HG03097 (cell line): ENCODE measurements around the gene NRXN3.

Experiments
- ATAC-seq: cut with Tn5 transposase; IDR thresholded peaks from one replicate; pipeline ENCODE4 v1.9.1; 2021; ENCODE audit not compliant: unreplicated experiment, low FRiP score

Gene NRXN3

DNA sequence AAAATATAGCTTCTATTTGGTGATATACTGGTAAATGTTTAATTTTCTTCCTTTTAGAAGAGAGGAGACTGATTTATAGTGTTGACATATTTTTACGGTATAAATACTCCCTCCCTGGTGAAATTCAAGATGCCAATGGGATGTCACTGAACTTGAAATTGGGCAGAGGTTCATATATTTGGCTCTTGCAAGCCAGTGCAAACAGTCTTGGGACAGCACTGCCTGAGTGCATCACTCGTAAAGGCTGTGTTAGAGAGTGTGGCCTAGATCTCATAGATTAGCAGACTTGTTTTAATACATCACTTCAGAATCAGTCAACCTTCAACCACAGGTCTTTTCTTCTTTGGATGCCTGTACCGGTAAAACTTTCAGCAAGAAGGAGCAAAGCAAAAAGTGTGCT, 681.0 kb downstream of the NRXN3 start:
- no peak for ATAC-seq

DNA sequence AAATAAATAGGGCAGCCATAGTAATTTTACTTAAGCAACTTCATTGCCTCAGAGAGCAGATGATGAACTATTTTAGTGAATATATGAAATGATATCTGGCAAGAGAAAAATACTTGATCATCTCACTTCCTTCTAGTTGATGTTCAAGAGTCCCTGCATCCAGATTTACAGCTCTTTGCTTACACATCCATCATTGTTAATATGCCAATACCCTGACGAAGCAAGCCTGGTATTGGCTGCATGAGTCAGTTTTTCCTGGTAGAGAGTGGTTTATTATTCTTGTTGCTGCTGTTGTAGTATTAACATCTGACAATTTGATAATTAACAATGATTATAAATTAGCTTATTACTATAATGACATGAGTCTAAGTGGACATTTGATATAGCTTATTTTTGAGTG, 681.9 kb downstream of the NRXN3 start:
- ATAC-seq = no peak

DNA sequence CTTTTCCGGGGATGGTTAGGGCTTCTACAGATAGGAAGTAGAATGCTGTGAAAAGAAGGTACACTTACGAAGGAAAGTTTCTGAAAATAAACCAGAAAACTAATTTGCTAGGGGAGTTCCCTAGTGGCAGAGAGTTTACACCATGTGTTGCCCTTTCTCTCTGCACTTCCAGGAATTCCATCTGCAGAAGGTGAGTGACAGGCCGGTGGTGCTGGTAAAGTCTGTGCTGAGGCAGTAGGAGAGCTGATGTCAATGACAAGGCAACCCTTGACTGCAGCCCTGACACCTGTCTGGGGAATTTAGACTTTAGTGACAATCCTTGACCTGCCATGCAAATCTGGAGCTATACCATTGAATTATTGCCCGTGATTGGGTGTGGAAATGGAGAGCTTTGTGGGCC, 687.8 kb downstream of the NRXN3 start:
- ATAC-seq = no peak

DNA sequence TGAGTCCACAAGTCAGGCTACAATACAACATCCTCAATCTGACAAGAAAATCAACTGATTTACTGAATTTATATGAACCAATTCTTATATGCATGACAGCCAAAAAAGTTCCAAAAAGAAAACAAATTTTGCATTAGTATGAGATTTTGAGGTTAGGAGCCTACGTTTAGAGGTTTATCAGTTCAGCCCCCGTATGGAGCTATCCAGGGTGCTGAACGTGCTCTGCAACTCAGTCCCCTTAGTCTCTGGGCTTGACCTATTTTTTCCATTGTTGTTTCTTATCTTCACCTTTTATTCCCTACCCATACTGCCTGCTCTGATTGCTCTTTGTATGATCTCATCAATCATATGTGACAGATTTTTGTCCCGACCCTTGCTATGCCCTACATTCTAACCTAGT, 693.0 kb downstream of the NRXN3 start:
- ATAC-seq = no peak

DNA sequence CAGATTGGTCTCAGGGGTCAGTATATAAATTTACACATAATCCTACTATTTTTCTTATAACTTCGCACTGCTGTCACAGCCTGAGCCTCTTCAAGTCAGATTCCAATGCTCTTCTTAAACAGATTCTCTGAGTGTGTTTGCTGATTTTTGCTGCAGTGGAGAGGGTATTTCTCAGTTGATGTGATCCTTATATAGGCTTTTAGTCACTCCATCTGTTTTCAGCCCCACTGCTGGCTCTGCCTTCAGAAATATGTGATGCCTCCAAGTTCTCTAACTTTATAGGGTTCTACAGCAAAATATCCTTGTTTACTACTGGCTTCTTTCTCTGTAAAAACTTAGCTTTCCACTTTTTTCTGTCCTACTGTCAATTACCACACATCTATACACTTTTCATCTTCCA, 702.7 kb downstream of the NRXN3 start:
- no peak for ATAC-seq

DNA sequence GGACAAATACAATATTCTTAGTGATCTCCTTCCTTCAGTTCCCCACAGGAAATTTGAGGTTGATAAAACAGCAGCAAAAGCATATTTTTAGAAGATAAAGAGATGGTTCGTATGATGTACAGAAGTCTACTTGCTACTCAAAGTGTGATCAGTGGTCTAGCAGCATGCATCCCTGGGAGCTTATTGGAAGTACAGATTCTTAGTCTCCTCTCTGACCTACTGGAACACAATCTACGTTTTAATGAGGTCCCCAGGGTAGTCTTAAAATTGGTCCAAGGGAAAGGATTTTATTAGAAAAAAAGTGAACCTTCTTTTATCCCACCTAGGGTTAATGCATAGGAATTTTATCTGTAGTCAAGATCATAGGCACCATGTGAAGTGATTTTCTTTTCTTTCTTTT, 703.4 kb downstream of the NRXN3 start:
- no peak for ATAC-seq

DNA sequence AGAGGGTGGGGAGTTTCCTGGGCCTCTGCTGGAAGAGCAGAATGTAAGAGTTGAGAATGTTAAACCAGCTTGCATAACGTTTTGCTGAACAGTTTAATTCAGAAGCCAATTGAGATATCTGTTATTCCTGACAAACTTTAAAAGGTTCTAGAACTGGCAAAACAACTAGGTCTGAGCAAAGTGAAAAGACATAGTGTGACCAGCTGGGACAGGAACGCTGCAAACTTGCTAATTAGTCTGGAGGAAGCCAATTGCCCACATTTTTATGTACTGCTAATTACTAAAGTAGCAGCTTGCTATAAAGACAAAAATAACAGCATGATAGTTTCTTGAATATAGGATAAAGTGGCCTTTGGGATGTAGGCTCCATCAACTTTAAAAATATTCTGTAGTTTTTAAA, 704.9 kb downstream of the NRXN3 start:
- ATAC-seq = no peak

DNA sequence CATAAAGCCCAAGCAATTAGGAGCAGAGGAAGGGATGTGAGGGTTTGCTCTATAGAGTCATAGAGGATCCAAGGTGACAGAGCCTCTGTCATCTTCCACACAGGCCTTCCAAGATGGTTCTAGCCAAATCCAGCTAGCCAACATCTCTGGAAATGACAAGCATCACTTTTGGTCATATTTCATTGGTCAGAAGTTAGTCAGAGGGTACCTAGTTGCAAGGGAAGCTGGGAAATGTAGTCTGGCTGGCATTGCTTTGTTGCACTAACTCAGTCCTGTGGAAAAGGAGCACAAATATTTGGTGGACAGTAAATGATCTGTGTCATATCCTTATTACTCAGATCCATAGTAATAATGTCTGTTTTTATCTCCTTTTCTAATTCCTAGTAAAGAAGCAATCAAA, 715.7 kb downstream of the NRXN3 start:
- no peak for ATAC-seq

DNA sequence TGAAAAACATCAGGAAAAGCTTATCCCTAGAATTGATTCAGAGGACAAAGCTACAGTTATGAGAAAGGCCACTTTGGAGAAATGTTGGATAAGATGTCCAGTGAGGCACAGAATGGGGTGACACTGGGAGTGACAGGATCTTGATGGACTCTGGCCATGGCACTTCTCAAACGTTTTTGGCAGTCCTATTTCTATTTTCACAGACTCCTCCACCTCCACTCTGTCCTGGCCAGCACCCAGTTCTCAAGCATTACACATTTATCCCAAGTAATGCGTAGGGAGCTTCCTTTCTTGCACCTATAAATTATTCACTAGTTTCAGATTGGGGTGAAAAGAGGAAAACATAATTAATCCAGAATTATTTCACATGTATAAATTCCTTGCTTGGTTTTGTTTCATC, 727.3 kb downstream of the NRXN3 start:
- ATAC-seq = no peak

DNA sequence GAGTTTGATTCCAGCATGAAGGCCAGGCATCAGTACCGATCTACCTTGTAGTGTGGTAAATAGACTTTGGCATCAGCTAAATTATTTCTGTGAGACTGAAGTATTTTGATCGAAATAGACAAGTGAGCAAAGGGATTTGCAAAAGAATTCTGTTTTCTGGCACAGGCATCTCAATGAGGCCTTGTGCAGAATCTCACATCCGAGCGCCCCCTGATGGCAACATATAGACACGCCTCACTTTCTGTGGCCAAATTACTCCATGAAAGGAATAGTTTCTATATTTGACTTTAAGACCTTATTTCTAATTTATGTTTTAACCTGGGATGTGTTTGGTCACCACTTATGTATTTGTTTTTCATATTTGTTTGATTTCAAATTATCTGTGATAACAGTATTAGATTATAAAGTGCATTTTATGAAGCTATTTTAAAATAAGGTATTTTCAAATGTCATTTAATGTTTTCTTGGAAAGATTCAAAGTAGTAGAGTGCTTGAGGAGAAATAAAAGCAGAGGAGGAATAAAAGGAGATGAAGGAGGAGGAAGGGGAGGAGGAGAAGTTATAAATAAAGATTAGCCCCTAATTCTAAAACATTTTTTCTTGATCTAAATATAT, 731.9 kb downstream of the NRXN3 start:
- no peak for ATAC-seq

DNA sequence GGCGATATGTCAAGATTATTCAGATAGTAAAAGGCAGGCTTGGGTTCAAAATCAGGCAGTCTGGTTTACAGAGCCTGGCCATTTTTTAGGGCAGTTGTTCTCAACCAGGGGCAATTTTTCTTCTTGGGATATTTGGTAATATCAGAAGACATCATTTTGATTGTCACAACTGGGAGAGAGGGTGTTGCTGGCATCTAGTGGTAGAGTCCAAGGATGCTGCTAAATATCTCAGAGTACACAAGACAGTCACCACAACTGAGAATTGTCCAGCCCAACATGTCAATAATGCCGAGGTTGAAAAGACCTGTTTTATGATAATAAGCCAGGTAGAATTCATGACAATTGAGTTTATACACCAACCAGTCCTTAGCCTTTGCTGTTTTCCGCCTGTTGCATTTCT, 733.9 kb downstream of the NRXN3 start:
- ATAC-seq = no peak

DNA sequence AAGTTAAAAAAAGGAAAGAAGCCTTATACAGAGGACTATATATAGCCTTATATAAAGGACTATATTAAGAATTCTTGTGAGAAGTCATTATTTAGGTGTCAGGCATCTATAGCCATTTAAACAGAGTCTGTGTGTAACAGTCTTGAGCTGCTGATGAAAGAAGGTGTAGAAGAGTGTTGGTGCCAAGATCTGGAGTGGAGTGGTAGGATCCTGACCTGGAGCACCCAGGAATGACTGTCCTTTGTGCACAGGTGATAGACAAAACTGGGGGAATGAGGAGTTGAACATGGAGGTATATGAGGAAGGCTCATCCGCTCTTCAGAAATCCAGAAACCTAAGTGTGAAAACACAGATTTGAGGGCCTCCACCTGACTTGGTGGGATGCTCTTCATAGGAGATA, 747.3 kb downstream of the NRXN3 start:
- ATAC-seq = no peak

DNA sequence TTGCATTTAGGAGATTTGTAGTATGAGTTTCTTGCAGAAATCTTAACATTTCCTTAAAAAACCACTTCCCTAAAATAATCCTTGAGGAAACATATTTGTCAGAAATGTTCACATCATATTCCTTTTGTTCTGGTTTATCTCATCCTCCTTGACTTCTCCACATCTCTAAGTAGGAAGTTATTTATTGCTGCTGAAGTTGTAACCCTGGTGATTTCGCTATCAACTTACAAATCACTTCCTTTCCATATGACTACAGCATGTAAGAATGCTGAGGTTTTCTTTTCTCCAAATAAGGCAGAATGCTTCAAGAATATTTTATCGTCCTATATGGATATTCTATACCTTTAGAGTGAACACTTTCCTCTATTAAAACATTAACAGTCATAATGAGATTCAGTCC, 751.7 kb downstream of the NRXN3 start:
- ATAC-seq = no peak

DNA sequence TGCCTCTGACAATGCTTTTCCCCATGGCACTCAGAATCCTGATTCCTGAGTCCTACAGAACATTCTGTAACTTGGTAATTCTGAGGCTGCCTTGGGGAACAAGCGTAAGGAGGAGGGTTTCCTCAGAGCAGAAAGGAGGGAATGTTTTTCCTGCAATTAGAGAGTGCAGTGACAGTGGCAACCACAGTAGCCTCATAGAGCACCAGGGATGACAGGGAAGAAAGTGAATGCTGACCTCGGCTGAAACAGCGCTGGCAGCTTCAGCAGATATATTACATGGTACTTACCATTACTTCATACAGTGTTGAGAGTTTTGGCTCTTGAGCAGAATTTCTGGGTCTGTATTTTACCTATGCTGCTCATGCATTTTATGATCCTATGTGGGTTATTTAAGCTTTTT, 757.1 kb downstream of the NRXN3 start:
- ATAC-seq = no peak

DNA sequence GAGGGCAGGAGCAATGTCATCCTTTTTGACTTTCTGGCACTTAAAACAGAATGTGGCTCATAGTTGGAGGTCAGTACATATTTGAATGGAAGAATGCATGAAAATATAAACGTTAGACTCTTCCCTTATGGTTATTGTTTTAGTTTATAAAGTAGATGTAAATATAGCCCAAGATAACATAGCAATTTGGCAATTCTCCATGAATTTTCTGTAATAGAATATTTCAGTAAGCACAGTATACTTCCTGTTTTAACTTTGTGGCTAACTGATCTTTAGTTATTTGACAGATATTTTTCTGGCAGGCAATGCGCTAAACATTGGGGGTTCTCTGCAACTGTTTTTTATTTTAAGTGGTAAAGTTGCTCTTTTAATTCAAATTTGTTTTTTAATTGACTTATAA, 763.0 kb downstream of the NRXN3 start:
- ATAC-seq = no peak

DNA sequence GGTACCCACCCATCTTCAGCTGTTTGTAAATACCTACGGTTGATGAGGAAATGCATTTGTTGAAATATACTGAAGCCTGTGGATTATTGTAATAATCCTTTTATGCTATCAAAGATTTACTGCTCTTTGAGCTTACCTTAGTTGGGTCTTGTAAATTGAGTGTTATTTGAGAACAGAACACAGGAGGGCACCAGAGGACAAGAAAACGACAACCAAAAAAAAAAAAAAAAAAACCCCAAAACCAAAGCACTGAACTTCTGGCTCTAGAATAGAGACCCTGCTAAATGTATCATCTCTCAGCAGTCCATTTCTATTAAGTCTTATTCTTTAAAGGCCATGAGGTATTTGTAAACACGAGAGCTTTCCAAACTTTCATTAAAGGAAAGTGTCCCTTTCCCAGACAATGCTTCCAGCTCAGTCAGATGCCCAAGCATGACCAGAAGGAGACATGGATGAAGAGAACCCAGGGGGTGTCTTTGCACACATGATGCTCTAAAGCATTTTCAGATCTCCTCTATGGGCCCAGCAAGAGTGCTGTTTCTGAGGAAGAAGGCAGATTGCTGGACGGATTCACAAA, 763.9 kb downstream of the NRXN3 start:
- ATAC-seq = no peak

DNA sequence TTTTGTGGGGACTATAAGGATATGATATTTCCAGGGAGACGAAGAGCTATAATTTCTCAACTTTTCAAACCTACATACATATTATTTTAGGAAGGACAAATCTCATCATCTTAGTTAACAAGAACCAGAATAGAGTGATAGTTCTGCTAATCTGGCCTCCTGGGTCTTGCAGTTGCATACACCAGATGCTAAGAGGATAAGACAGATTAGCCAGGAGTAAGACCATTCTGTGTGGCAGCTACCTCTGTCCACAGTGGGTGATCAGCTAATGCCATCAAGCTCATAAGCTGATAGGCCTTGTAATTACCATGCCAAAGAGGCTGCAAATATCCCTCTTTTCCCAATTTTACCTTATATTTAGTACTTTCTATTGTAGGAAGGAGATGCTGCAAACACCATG, 776.8 kb downstream of the NRXN3 start:
- ATAC-seq = no peak

DNA sequence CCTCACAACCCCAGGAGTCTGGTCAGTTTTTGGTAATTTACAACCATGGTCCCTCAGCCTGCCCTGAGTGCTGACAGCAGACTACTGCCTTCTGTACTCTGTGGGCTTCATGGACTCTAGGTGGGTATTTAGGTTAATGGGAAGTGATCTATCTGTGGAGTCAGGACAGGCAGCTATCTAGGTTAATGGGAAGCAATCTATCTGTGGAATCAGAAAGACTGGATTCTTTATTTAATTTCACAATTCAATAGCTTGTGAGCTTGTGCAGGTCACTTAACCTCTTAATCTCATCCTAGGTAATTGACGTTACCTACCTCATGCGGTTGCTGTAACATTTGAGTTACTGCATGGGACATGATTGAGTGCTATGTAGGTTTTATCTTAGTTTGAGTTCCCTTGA, 777.5 kb downstream of the NRXN3 start:
- no peak for ATAC-seq

DNA sequence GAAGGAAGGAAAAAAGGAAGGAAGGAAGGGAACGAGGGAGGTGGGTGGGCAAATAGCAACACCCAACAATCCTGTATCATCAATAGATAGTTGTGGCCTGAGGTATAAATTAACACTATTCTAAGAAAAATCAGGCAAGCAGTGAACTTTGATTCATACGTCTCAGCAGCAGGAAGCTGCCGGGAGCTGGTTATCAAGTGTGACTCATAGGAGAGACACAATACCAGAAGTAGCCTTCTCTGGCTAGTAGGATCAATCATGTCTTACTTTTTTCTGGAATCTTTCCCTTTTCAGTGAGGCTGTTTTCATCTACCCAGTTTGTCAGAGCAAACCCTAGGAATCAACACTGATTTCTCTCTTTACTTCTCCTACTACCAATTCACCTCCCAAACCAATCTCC, 780.5 kb downstream of the NRXN3 start:
- no peak for ATAC-seq

DNA sequence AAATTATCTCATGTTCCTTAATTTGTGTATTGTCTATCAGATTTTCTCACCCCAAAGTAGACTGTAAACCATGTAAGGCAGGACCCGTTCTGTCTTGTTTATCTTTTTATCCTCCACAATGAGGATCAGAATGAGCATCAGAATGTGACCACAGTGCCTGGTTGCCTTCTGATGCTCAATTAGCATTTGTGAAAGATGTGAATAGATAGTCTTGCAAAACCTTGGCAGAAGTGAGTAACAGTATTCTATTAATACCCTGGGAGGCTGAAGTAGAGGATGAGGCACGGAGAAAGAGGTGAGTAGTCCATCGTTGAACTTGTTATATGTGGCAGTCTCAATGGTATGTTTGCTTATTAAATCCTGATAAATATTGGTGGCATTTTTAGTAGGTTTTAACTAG, 781.4 kb downstream of the NRXN3 start:
- ATAC-seq = no peak

DNA sequence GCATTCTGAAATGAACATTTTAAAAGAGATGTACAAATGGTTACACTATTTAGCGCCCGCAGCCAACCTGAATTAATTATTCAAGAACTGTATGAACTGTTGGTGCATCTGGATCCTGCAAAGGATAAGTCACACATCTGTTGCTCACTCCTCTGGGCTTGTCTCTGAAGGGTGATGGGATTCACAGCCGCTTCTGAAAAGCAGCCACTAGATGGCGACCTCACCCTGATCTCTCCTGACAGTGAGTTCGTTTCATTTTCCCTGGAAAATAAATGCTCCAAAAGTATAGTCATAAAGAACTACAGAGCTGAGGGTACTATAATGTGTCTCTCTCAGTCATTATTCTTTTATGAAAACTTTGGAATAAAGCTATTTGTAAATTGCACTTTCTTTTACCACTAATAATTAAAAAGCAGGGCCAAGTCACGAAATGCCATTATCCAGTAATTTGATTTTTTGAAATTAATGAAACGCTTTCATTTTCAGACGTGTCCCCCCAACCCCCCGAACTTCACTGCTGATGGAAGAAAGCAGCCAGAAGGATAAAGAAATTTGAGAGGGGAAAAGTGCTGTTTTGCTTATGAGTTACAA, 789.6 kb downstream of the NRXN3 start:
- peak; percentile 70 for ATAC-seq

DNA sequence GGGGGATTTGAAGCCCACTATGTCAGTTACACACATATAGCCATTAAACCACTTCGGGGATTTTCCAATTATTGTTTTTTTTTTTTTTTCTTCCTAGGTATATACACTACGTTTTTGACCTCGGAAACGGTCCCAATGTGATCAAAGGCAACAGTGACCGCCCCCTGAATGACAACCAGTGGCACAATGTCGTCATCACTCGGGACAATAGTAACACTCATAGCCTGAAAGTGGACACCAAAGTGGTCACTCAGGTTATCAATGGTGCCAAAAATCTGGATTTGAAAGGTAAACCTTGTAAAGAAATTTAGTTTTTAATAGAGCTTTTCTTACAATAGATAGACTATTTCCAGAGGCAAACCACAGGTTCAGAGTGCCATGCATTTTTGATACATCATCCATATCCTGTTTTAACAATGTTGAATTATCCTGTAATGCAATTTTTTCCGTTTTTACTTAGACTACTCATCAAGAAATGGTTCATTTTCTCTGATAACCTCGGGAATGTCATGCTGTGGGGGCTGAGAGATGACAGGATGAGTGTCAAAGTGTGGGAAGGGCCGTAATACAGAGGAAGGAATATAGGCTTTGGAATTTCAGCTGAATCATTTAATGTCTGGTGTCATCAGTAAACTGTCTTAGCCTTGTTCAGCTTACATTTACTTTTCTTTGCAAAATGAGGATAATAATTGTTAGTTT, 797.1 kb downstream of the NRXN3 start:
- no peak for ATAC-seq
